Choroid plexus epithelial cell (primary cell): Measurements from ENCODE around the gene FHOD3.
A peak's percentile ranks its signal among the peaks of the same experiment; 100 is the strongest.

Experiments used
- DNase-seq: peaks from one replicate; pipeline ENCODE4 v3.0.0-alpha.2; 2010; ENCODE audit warnings: low read depth
- H3K4me3 ChIP-seq: 2 replicates; pipeline ENCODE4 v1.5.1; 2011; ENCODE audit warnings: low read depth, mild to moderate bottlenecking, control low read depth, low read length, moderate library complexity
- CTCF ChIP-seq: conservative IDR thresholded peaks from 2 replicates; pipeline ENCODE4 v1.5.1; 2011; ENCODE audit warnings: low read depth, mild to moderate bottlenecking, control low read depth, inconsistent platforms, low read length, moderate library complexity

The FHOD3 gene

GRCh38 chr18:36786686-36787085 is 489.2 kb downstream of the FHOD3 start:
- TF ChIP-seq CTCF = no peak
- no peak overlapping the region for H3K4me3 ChIP-seq
- DNase-seq = peak; percentile 95

GRCh38 chr18:36792634-36793283 is 495.2 kb downstream of the FHOD3 start:
- no peak overlapping the region for H3K4me3 ChIP-seq
- DNase-seq = no peak
- no peak for TF ChIP-seq CTCF

GRCh38 chr18:36798738-36799473 is 501.4 kb downstream of the FHOD3 start:
- H3K4me3 ChIP-seq = no peak overlapping the region
- no peak for TF ChIP-seq CTCF
- DNase-seq = peak; percentile 18

- no peak overlapping the region for H3K4me3 ChIP-seq
- DNase-seq = no peak
- no peak for TF ChIP-seq CTCF
These were observed 507.6 kb downstream of the FHOD3 start for GRCh38 chr18:36805105-36805504.

- DNase-seq = peak; percentile 43
- H3K4me3 ChIP-seq = no peak overlapping the region
- no peak for TF ChIP-seq CTCF
These were observed 511.2 kb downstream of the FHOD3 start for GRCh38 chr18:36808681-36809080.

GRCh38 chr18:36809590-36810381 is 512.3 kb downstream of the FHOD3 start:
- peak; percentile 87 for TF ChIP-seq CTCF
- no peak overlapping the region for H3K4me3 ChIP-seq
- peak; percentile 83 for DNase-seq
